ENCODE data around the gene FCN1.

GRCh38 chr9:134929193-134930158 lies 11.8 kb upstream of the FCN1 start:
- TF ChIP-seq CTCF (IDR thresholded peaks at IDR 0.05): no peak
- TF ChIP-seq RAD21 (IDR thresholded peaks at IDR 0.05; ENCODE audit: low read length): no peak
- no peak for TF ChIP-seq EP300 (IDR thresholded peaks at IDR 0.05; ENCODE audit: borderline replicate concordance in 1 of 2, low read depth in 1 of 2, low read length in 1 of 2)
- TF ChIP-seq USF1 (IDR thresholded peaks at IDR 0.05; ENCODE audit: borderline replicate concordance, low read depth): no peak
- no peak for TF ChIP-seq POLR2AphosphoS5 (IDR thresholded peaks at IDR 0.05; ENCODE audit: low read depth, low read length)
- TF ChIP-seq MXI1 (IDR thresholded peaks at IDR 0.05; ENCODE audit: low read depth, low read length): no peak
- TF ChIP-seq RFX5 (IDR thresholded peaks at IDR 0.05; ENCODE audit: low read length): no peak
- no peak for TF ChIP-seq MAX (IDR thresholded peaks at IDR 0.05; ENCODE audit: low read depth)
- no peak for TF ChIP-seq RXRA (IDR thresholded peaks at IDR 0.05; ENCODE audit: borderline replicate concordance, low read depth)
- no peak for TF ChIP-seq NRF1 (IDR thresholded peaks at IDR 0.05; ENCODE audit: low read depth, low read length)
- no peak for TF ChIP-seq ZBTB33 (IDR thresholded peaks at IDR 0.05; ENCODE audit: borderline replicate concordance, low read depth)
- TF ChIP-seq USF2 (IDR thresholded peaks at IDR 0.05; ENCODE audit: borderline replicate concordance, low read depth, low read length): no peak

Data from SK-N-SH (cell line).